RWPE2 (cell line): ENCODE results near the gene NELFCD.

Experiments used
- ATAC-seq: fragments of 200-7000 bp; cut with Tn5 transposase; 3 replicates; pipeline ENCODE4 v1.9.1; 2021; ENCODE audit warnings: low read depth
- DNase-seq: peaks from one replicate; pipeline ENCODE4 v3.0.0-alpha.2; 2020; ENCODE audit warnings: low spot score
- H3K27ac ChIP-seq: fragments of 450-650 bp; 2 replicates; pipeline ENCODE4 v1.5.1; 2017; ENCODE audit warnings: mild to moderate bottlenecking; ENCODE audit not compliant: poor library complexity, severe bottlenecking
- H3K27me3 ChIP-seq: fragments of 250-450 bp; sonication (Bioruptor Pico); 2 replicates; pipeline ENCODE4 v1.5.1; 2021; ENCODE audit warnings: mild to moderate bottlenecking, moderate library complexity; ENCODE audit not compliant: insufficient read depth, poor library complexity, severe bottlenecking
- H3K36me3 ChIP-seq: fragments of 250-450 bp; sonication (Bioruptor Pico); 2 replicates; pipeline ENCODE4 v1.5.1; 2020; ENCODE audit warnings: low read depth, mild to moderate bottlenecking, moderate library complexity
- H3K4me1 ChIP-seq: fragments of 250-450 bp; sonication (Bioruptor Pico); 2 replicates; pipeline ENCODE4 v1.5.1; 2021; ENCODE audit warnings: mild to moderate bottlenecking, moderate library complexity; ENCODE audit not compliant: insufficient read depth, poor library complexity, severe bottlenecking
- H3K4me3 ChIP-seq: fragments of 250-450 bp; sonication (Bioruptor Pico); 2 replicates; pipeline ENCODE4 v1.5.1; 2021; ENCODE audit warnings: mild to moderate bottlenecking, moderate library complexity; ENCODE audit not compliant: severe bottlenecking
- H3K9me3 ChIP-seq: fragments of 250-450 bp; sonication (Bioruptor Pico); 2 replicates; pipeline ENCODE4 v1.5.1; 2021; ENCODE audit warnings: mild to moderate bottlenecking, moderate library complexity; ENCODE audit not compliant: severe bottlenecking
- CTCF ChIP-seq: fragments of 450-650 bp; IDR thresholded peaks from one replicate; pipeline ENCODE4 v1.5.1; 2017; ENCODE audit warnings: mild to moderate bottlenecking, moderate library complexity; ENCODE audit not compliant: poor library complexity, severe bottlenecking

Gene NELFCD

GRCh38 chr20:58980711-58981627 is at the start of gene NELFCD:
NELFCD (plus strand) TSS chr20:58981256; CDS start chr20:58981310, 54 bp downstream.
- peaks cover 11% of the 10 kb centered on the region for H3K4me1 ChIP-seq
- TF ChIP-seq CTCF = no peak
- peak; percentile 92 for DNase-seq
- peaks cover 30% of the 10 kb centered on the region for H3K36me3 ChIP-seq
- peak within 1 kb of the TSS; percentile 51 for H3K27ac ChIP-seq
- H3K4me3 ChIP-seq = peak within 1 kb of the TSS; percentile 99
- no peaks in the 10 kb centered on the region for H3K9me3 ChIP-seq
- ATAC-seq = peak; percentile 75
- H3K27me3 ChIP-seq = no peaks in the 10 kb centered on the region

- Histone ChIP-seq H3K36me3 (no peaks in the 10 kb centered on the region), H3K27me3 (peaks cover 38% of the 10 kb centered on the region), H3K27ac (no peak overlapping the region), H3K9me3 (no peaks in the 10 kb centered on the region), H3K4me3 (no peak overlapping the region), H3K4me1 (no peaks in the 10 kb centered on the region)
- no peak for TF ChIP-seq CTCF
- no peak for ATAC-seq
- no peak for DNase-seq
Observed at GRCh38 chr20:58932170-58932569, 48.9 kb upstream of the NELFCD start.

- no peak overlapping the region for H3K27ac ChIP-seq
- DNase-seq = no peak
Observed at GRCh38 chr20:58938078-58938477, 43.0 kb upstream of the NELFCD start.

GRCh38 chr20:58938541-58938940 is 42.5 kb upstream of the NELFCD start:
- Histone ChIP-seq H3K36me3 (no peaks in the 10 kb centered on the region), H3K4me3 (no peak overlapping the region), H3K27me3 (peaks cover 74% of the 10 kb centered on the region), H3K9me3 (no peaks in the 10 kb centered on the region), H3K4me1 (no peaks in the 10 kb centered on the region), H3K27ac (no peak overlapping the region)
- TF ChIP-seq CTCF = no peak
- DNase-seq = no peak
- no peak for ATAC-seq

More at GRCh38 chr20:58938078-58938477, 43.0 kb upstream of the NELFCD start:
- no peak for TF ChIP-seq CTCF
- no peaks in the 10 kb centered on the region for H3K4me1 ChIP-seq
- no peak; the same call in 2 of the 3 replicates for ATAC-seq
- peaks cover 75% of the 10 kb centered on the region for H3K27me3 ChIP-seq
- H3K9me3 ChIP-seq = no peaks in the 10 kb centered on the region
- H3K4me3 ChIP-seq = no peak overlapping the region
- H3K36me3 ChIP-seq = no peaks in the 10 kb centered on the region

GRCh38 chr20:58941471-58941870 is 39.6 kb upstream of the NELFCD start:
- no peak for TF ChIP-seq CTCF
- Histone ChIP-seq H3K27ac (no peak overlapping the region), H3K27me3 (peaks cover 57% of the 10 kb centered on the region), H3K4me1 (no peaks in the 10 kb centered on the region), H3K36me3 (no peaks in the 10 kb centered on the region), H3K9me3 (no peaks in the 10 kb centered on the region), H3K4me3 (no peak overlapping the region)
- ATAC-seq (no peak), DNase-seq (no peak)
